Glomerular endothelial cell (primary cell): ENCODE measurements around the gene AP1S1. TPM values are rescaled to one million over a fixed set of nuclear protein-coding genes. Genes with fewer than 3 reads are reported as not detected.

ENCODE experiments used
- DNase-seq: peaks from one replicate; pipeline ENCODE4 v3.0.0-alpha.2; 2011; ENCODE audit warnings: low read depth, low spot score; ENCODE audit errors: extremely low read depth
- total RNA-seq: library from RNA; depleted of rRNA; stranded (reverse); fragments of >200 nt; gene quantifications from 2 replicates; pipeline ENCODE4 v1.2.3, GENCODE V29; 2015

The AP1S1 gene
- total RNA-seq, 1 donor from 2014 or later = 143 TPM

- no peak for DNase-seq
These were observed 2.0 kb downstream of the AP1S1 start for GRCh38 chr7:101156277-101156676.

GRCh38 chr7:101156866-101157589 lies 2.8 kb downstream of the AP1S1 start:
- DNase-seq = no peak

- DNase-seq = no peak
These were observed 5.7 kb downstream of the AP1S1 start for GRCh38 chr7:101159696-101160674.

GRCh38 chr7:101160910-101161309 lies 6.6 kb downstream of the AP1S1 start:
- DNase-seq = no peak

GRCh38 chr7:101161692-101162471 lies 7.6 kb downstream of the AP1S1 start:
- DNase-seq = no peak

- DNase-seq = no peak
These were observed 8.4 kb downstream of the AP1S1 start for GRCh38 chr7:101162551-101163278.

GRCh38 chr7:101163279-101164070 lies 9.2 kb downstream of the AP1S1 start:
- no peak for DNase-seq

- no peak for DNase-seq
These were observed 10.0 kb downstream of the AP1S1 start for GRCh38 chr7:101164071-101164840.

GRCh38 chr7:101165075-101165957 lies 11.0 kb downstream of the AP1S1 start, which contains the start of gene VGF:
Gene VGF, minus strand, starts transcription at chr7:101165569. Its CDS starts 726 bp downstream, at chr7:101164843.
- no peak for DNase-seq

- DNase-seq = no peak
These were observed 11.8 kb downstream of the AP1S1 start for GRCh38 chr7:101165958-101166647.

GRCh38 chr7:101166648-101166908 lies 12.3 kb downstream of the AP1S1 start:
- DNase-seq = no peak

- no peak for DNase-seq
These were observed 12.8 kb downstream of the AP1S1 start for GRCh38 chr7:101166909-101167644.

- no peak for DNase-seq
These were observed 13.6 kb downstream of the AP1S1 start for GRCh38 chr7:101167645-101168411.

- no peak for DNase-seq
These were observed 14.3 kb downstream of the AP1S1 start for GRCh38 chr7:101168412-101169049.

GRCh38 chr7:101169110-101169837 lies 15.0 kb downstream of the AP1S1 start:
- DNase-seq = no peak
